MCF 10A (cell line): ENCODE measurements around the gene NARS2. TPM values are rescaled to one million over a fixed set of nuclear protein-coding genes. Genes with fewer than 3 reads are reported as not detected.

ENCODE experiments used
- BruUV-seq: library from RNA; stranded (reverse); fragments of 400-500 nt; replicated peaks from 2 replicates; lab custom pipeline; 2021; lab: Mats Ljungman, UMichigan
- CTCF ChIA-PET: fragments of 300-600 bp; sonication (Branson Sonifier 250); formaldehyde crosslinking; extraction: SDS; loops from one replicate; lab custom pipeline; 2021; ENCODE audit warnings: antibody characterized with exemption, inconsistent platforms; lab: Yijun Ruan, JAX
- POLR2A ChIA-PET: fragments of 300-600, 350-650 bp; sonication (Branson Sonifier 250); formaldehyde crosslinking; extraction: SDS; loops from one replicate; lab custom pipeline; 2020; ENCODE audit warnings: antibody characterized with exemption, inconsistent platforms; lab: Yijun Ruan, JAX
- DNase-seq: peaks from one replicate; pipeline ENCODE4 v3.0.0-alpha.2; 2018; ENCODE audit not compliant: unreplicated experiment
- H3K27ac Mint-ChIP-seq: one replicate; pipeline ENCODE4 v1.8.0; 2022; ENCODE audit warnings: mild to moderate bottlenecking, low read depth, mixed read lengths; ENCODE audit not compliant: unreplicated experiment
- H3K27me3 Mint-ChIP-seq: one replicate; pipeline ENCODE4 v1.8.0; 2022; ENCODE audit warnings: mixed read lengths; ENCODE audit not compliant: insufficient read depth, unreplicated experiment
- H3K36me3 Mint-ChIP-seq: one replicate; pipeline ENCODE4 v1.8.0; 2022; ENCODE audit warnings: mild to moderate bottlenecking, moderate library complexity, mixed read lengths; ENCODE audit not compliant: insufficient read depth, unreplicated experiment
- H3K4me1 Mint-ChIP-seq: one replicate; pipeline ENCODE4 v1.8.0; 2022; ENCODE audit warnings: mixed read lengths; ENCODE audit not compliant: insufficient read depth, unreplicated experiment
- H3K4me3 Mint-ChIP-seq: one replicate; pipeline ENCODE4 v1.8.0; 2022; ENCODE audit warnings: mild to moderate bottlenecking, moderate library complexity, mixed read lengths; ENCODE audit not compliant: unreplicated experiment
- H3K9me3 Mint-ChIP-seq: one replicate; pipeline ENCODE4 v1.8.0; 2022; ENCODE audit warnings: mixed read lengths; ENCODE audit not compliant: unreplicated experiment
- CTCF ChIP-seq: fragments of 200-600 bp; IDR thresholded peaks from one replicate; pipeline ENCODE4 v1.8.0; 2022; ENCODE audit warnings: antibody characterized with exemption, mild to moderate bottlenecking; ENCODE audit not compliant: unreplicated experiment
- intact Hi-C: fragments of 100-400 bp; cut with micrococcal nuclease; formaldehyde crosslinking; loops from 2 replicates; pipeline ENCODE4 v1.14.1; 2022
- total RNA-seq: library from RNA; stranded (reverse); gene quantifications from 2 replicates; pipeline ENCODE4 v1.2.3, GENCODE V29; 2022

The NARS2 gene
- total RNA-seq, 1 experiment from 2014 or later = 24.6 TPM

- ChIA-PET CTCF (interaction anchor here (0.6 to 5.4 kb wide), 12 partner anchors 14 to 246 kb away, joined by 3 to 58 read pairs (median 5); partner anchors contain the start of gene NARS2), POLR2A (interaction anchor here (1.4 to 2.6 kb wide), 2 partner anchors 8 to 160 kb away, joined by 4 to 9 read pairs; partner anchors contain the start of gene NARS2)
- no peak overlapping the region for H3K27ac Mint-ChIP-seq
- no peak overlapping the region for H3K4me3 Mint-ChIP-seq
- H3K9me3 Mint-ChIP-seq = no peaks in the 10 kb centered on the region
- BruUV-seq = no TSS peak
- TF ChIP-seq CTCF = peak; percentile 45
- H3K4me1 Mint-ChIP-seq = peaks cover 5% of the 10 kb centered on the region
- H3K27me3 Mint-ChIP-seq = no peaks in the 10 kb centered on the region
- peak; percentile 53 for DNase-seq
- no peaks in the 10 kb centered on the region for H3K36me3 Mint-ChIP-seq
- intact Hi-C loops = loop anchor here (1.0 kb wide), 1 partner anchor 150 kb away; no protein-coding TSS in a partner anchor
These were observed 160.2 kb downstream of the NARS2 start for GRCh38 chr11:78414321-78415051.

GRCh38 chr11:78408619-78409018, 166.0 kb downstream of the NARS2 start:
- no TSS peak for BruUV-seq
- intact Hi-C loops = no loop called here
- Mint-ChIP-seq H3K9me3 (peaks cover 18% of the 10 kb centered on the region), H3K4me3 (no peak overlapping the region), H3K36me3 (peaks cover 6% of the 10 kb centered on the region), H3K27me3 (no peaks in the 10 kb centered on the region), H3K27ac (no peak overlapping the region), H3K4me1 (no peaks in the 10 kb centered on the region)
- ChIA-PET CTCF (interaction anchor here (0.8 kb wide), 1 partner anchor 409 kb away, joined by 3 read pairs; no protein-coding TSS in a partner anchor), POLR2A (no interaction called here)
- TF ChIP-seq CTCF = no peak
- DNase-seq = no peak

DNA sequence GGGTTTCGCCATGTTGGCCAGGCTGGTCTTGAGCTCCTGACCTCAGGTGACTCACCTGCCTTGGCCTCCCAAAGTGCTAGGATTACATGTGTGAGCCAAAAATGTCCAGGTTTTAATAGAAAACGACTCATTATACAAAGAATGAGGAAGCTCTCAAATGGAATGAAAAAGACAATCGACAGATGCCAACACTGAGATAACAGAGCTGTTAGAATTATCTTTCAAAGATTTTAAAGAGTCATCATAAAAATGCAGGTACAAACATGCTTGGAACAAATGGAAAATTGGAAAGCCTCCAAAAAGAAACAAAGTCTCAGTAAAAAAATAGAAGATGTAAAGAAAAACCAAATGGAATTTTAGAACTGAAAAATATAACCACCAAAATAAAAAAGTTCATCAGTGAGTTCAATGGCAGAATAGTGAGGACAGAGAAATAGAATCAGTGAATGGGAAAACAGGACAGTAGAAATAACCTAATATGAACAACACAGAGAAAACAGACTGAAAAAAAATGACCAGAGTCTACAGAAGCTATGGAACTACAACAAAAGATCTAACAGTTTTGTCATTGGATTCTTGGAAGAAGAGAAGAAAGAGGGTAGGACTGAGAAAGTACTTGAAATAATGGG, 168.0 kb downstream of the NARS2 start:
- no peak for TF ChIP-seq CTCF
- Mint-ChIP-seq H3K4me3 (no peak overlapping the region), H3K9me3 (peaks cover 18% of the 10 kb centered on the region), H3K27me3 (no peaks in the 10 kb centered on the region), H3K4me1 (no peaks in the 10 kb centered on the region), H3K36me3 (peaks cover 6% of the 10 kb centered on the region), H3K27ac (no peak overlapping the region)
- no TSS peak for BruUV-seq
- intact Hi-C loops = no loop called here
- POLR2A ChIA-PET = interaction anchor here (0.7 to 1.2 kb wide), 2 partner anchors 9 to 392 kb away, joined by 3 to 4 read pairs; no protein-coding TSS in a partner anchor
- CTCF ChIA-PET = interaction anchor here (0.5 to 2.0 kb wide), 3 partner anchors 12 to 332 kb away, joined by 3 to 11 read pairs (median 4); partner anchors contain the start of gene GAB2
- peak; percentile 17 for DNase-seq

DNA sequence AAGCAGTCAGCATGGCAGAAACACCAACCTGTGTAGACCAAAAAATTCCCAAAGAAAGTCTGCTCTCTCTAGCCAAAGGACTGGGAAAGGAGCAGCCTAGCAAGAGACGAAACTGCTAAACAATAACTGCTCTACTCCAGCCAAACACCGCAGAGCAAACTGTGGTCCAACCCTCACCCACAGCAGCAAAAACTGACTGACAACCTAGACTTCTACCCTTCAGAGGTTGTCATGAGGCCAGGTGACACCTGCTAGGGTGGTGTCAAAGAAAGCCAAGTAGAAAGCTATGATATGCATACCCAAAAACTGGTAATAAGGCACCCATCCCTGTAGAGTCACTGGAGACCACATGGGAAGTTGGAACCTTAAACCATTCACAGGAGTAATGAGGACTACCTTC, 168.9 kb downstream of the NARS2 start:
- peaks cover 6% of the 10 kb centered on the region for H3K36me3 Mint-ChIP-seq
- CTCF ChIA-PET = interaction anchor here (0.5 to 2.0 kb wide), 2 partner anchors 12 to 331 kb away, joined by 4 to 11 read pairs; partner anchors contain the start of gene GAB2
- intact Hi-C loops = no loop called here
- H3K4me1 Mint-ChIP-seq = no peaks in the 10 kb centered on the region
- peaks cover 18% of the 10 kb centered on the region for H3K9me3 Mint-ChIP-seq
- H3K27ac Mint-ChIP-seq = no peak overlapping the region
- POLR2A ChIA-PET = interaction anchor here (0.8 kb wide), 1 partner anchor 159 kb away, joined by 3 read pairs; no protein-coding TSS in a partner anchor
- BruUV-seq = no TSS peak
- H3K27me3 Mint-ChIP-seq = no peaks in the 10 kb centered on the region
- no peak overlapping the region for H3K4me3 Mint-ChIP-seq
- TF ChIP-seq CTCF = no peak
- no peak for DNase-seq
